GM21528 (cell line): ENCODE measurements around the gene NCOA5.
"Not testable (repeated sequence)": the region's sequence is repeated elsewhere in the genome, so short reads cannot be mapped to it uniquely, and the experiment has no call there.

Source experiments
- ATAC-seq: cut with Tn5 transposase; IDR thresholded peaks from one replicate; pipeline ENCODE4 v1.9.1; 2021; ENCODE audit warnings: mild to moderate bottlenecking, moderate library complexity; ENCODE audit not compliant: unreplicated experiment, low FRiP score

The NCOA5 gene

DNA sequence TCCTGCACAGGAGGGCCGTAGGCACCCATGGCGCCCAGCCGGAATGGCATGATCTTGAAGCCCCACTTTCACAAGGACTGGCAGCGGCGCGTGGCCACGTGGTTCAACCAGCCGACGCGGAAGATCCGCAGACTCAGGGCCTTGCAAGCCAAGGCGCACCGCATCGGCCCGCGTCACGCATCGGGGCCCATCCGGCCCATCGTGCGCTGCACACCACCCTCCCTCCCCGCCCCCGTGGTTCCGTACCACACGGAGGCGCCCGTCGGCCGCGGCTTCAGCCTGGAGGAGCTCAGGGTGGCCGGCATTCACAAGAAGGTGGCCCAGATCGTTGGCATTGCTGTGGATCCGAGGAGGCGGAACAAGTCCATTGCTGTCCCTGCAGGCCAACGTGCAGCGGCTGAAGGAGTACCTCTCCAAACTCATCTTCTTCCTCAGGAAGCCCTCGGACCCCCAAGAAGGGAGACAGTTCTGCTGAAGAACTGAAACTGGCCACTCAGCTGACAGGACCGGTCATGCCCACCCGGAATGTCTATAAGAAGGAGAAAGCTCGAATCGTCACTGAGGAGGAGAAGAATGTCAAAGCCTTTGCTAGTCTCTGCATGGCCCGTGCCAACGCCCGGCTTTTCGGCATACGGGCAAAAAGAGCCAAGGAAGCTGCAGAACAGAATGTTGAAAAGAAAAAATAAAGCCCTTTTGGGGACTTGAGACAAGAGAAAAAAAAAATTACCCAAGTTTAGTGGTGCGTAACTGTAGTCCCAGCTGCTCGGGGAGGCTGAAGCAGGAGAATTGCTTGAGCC lies 9.9 kb upstream of the NCOA5 start:
- ATAC-seq, result no peak

DNA sequence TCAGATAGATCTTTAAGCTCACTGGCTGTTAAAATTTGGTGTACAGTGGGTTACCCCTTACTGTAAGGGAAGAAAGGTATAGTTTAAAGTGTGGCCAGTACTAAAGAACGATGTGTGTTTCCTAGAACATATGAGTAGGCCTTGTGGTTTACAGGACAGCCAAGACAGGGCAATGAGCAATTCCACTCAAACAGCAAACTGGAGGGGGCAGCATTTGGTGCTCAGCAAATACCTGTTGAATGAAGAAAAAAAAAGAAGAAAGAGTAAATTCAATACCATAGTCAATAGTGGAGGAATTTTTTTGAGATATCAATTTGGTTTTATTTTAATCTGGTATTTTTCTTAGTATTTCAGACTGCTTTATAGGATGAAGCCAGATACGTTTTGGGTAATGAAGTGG lies 3.8 kb upstream of the NCOA5 start:
- ATAC-seq, result no peak

DNA sequence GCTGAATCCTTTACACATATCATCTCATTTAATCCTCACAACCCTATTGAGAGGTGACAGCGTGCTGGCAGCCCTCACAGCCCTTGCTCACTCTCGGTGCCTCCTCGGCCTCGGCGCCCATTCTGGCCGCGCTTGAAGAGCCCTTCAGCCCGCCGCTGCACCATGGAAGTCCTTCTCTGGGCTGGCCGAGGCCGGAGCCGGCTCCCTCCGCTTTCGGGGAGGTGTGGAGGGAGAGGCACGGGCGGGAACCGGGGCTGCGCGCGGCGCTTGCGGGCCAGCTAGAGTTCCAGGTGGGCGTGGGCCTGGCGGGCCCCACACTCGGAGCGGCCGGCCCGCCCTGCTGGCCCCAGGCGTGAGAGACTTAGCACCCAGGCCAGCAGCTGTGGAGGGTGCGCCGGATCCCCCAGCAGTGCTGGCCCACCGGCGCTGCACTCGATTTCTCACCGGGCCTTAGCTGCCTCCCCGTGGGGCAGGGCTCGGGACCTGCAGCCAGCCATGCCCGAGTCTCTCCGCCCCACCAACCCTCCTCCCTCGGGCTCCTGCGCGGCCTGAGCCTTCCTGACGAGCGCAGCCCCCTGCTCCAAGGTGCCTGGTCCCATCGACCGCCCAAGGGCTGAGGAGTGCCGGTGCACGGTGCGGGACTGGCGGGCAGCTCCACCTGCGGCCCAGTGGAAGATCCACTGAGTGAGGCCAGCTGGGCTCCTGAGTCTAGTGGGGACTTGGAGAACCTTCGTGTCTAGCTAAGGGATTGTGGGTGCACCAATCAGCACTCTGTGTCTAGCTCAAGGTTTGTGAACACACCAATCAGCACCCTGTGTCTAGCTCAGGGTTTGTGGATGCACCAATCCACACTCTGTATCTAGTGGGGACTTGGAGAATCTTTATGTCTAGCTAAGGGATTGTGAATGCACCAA lies 2.1 kb upstream of the NCOA5 start:
- not testable (repeated sequence) for ATAC-seq

DNA sequence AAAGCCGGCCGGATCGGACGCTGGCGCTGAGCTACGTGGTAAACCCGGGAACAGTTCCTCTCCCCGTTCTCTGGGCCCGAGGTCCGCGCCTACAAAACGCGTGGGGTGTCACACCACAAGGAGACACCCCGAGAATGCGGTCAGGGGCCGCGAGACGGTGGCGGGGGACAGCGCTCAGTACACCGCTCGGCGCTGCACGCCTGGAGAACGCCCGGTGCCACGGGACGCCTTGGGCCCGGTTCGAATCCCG lies 670 bp downstream of the NCOA5 start:
- peak; percentile 42 for ATAC-seq

DNA sequence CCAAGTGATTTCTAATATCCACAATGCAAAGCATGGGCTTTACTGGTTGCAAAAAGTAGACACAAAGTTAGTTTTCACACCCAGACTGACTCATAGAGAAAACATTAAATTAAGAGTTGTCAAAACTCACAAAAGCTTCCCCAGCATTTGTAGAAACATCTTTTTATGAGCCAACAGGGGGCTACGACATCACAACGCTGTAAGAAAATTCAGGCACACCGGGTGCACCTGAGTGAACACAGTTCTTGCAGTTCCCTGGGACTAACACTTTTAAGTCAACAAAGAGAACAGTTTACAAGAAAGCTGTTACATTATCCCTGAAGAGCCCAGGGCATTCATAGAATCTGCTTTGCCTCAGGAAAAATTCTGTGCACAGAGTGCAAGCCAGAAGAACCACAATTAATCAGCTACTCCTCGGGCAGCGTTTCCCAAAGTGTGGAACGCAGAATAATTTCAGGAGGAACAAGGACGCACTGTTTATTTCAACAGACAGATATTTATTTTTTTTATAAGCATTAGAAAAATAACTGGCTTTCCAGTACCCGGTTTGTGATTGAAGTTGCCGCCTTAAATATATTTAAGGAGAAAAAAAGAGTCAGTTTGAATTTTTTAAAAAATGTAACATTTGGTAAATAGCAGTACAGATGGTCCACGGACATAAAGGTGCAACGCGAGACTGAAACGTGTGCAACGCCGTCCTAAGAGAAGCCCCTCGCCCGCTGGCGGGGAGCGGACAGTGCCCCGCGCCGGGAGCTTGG lies 1.2 kb downstream of the NCOA5 start:
- ATAC-seq, result no peak

DNA sequence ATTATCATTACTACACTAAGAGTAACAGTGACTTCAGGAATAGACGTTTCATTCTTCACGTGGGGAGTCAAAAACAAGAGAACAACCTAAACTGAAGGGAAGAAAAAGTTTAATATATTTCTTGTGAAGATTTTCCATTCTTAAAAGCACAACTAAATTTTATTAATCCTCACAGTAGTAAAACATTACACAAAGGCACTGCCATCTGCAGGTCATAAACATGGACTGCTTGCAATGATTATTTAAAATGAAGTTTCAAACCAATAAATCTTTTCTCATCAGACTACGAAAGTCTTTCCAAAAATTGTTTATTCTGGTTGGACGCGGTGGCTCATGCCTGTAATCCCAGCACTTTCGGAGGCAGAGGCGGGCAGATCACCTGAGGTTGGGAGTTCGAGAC lies 2.6 kb downstream of the NCOA5 start:
- ATAC-seq, result no peak

DNA sequence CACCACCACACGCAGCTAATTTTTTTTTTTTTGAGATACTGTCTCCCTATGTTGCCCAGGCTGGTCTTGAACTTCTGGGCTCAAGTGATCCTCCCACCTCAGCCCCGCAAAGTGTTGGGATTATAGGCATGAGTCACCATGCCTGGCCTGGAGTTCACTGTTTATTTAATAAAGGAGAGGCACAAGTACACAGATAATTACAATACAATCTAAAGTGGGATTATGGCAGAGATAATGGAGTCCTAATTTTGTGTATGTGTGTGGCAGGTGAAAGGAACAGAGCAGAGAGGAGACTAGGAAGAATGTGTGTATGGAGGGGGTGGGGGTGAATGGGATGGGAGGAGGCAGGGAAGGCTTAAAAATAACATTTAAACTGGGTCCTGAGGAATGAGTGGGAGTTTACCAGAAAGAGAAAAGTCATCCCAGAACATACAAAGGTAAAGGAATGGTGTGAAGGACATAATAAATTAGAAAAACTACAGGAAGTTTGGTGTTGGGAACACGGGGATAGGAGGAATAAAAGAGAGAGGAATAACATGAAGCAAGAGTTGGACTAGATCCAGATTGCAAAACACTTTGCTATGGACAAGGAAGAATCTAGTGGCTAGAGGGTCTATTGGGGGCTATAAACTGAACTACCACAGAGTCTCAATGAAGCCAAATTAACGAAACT lies 4.4 kb downstream of the NCOA5 start:
- no peak for ATAC-seq

DNA sequence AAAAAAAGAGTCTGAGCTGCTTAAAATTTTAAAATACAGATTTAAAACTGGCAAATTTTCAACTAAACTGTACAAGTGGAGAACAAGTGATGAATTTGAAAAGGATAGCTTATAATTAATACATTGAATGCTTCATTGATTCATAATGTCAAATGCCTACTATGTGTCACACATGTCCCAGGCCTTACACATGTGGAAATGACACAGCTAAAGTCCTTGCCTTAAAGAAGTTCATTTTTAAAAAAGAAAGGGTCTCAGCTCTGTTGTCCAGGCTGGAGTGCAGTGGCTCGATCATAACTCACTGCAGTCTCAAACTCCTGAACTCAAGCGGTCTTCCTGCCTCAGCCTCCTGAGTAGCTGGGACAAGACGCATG lies 5.0 kb downstream of the NCOA5 start:
- ATAC-seq, result no peak

DNA sequence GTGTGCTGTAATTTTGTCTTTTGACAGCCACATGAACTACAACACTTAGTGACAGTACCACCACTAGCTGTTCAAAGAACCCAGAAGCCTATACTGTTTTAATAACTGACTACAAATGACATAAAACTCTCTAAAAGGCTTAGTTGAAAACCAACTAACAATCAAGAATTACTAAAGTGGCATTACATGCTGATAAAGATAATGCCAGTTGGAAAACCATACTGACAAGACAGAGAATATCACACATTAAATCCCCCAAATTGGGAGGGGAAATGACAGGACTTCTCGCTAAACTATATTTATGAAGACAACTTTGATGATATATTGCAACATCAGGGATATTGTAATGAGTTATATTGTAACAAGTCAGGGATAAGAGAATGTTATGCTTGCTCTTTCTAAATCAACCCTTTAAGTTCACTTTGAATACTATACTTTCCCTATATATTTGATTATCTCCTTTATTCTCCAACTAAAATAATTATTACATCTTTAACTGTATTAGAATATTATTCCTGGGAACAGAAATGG lies 6.2 kb downstream of the NCOA5 start:
- no peak for ATAC-seq

DNA sequence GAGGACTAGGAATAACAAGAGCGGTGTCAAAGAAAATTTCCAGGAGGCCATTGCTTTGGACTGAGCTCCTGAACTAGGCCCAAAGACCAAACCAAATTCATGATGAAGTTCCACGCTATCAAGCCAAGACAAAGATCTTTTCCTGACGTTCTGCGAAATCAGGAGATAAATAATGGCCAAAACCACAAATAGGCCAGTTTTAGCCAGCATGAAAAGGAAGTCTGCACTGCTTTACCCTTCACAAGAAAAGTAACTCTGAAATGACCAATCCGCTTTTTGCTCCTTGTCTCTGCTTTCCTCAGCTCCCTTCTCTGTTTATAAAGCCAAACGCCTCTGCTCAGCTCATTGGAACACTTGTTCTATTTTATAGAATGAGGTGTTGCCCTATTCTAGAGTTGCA lies 6.7 kb downstream of the NCOA5 start:
- no peak for ATAC-seq

DNA sequence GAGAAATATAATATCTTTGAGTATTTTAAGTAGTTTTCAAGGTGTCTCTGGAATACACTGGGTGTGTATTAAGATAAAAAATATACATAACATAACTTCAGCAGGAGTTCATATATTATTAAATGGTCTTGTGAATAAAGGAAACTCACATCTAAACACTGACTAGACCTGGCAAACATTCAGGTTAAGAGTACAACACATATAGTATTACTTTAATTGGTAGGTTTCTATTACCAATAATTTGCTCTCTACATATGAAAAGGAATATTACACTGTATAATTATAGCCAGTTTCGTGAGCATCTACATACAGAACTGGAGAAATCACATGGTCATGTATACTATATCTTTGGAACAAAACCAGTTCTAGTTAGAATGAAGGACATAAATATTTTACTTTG lies 8.7 kb downstream of the NCOA5 start:
- ATAC-seq, result no peak

DNA sequence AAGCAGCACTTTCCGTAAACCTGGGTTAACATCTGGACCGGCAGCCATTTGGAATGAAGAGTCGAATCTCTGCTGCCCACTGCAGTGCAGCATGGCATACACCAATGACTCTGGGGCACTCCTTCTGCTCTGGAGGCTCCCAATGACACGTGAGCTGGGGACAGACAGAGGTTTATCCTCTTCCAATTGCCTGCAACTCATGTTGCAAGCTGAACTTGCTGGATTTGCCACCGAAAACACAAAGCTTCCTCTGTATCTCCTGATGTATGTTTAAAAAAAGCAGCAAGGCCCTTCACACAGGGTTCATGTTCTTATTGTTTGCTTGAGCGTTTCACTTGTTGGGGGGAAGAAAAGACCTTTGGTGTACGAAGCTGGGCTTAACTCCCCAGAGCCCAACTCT lies 10.8 kb downstream of the NCOA5 start:
- no peak for ATAC-seq

DNA sequence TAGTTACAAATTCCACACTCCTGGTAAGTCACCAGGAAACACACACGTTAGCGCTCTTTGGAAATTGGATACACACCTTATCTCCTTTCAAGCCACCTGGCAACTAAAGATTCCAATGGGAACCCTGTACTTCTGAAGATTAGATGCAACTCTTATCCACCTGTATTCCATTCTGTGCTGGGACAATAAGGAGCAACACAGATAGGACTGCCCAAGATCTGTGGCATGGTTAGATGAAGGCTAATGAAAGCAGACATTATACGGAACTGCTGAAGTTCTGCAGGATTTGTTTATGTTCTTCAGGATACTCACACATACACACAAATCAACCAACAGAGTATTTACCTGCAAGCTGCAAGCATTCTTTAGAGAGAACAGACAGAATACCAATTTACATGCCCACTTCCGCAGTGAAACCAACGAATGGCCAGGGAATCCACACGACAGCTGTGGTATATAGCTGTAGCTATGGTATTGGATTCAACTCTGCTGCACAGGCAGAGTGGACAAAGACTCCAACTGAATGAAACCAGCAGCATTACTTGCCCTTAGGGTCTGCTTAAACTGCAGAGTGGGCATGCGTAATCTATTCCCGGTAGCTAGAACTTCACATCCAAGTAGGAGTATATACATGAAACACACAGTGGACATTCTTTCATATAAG lies 12.0 kb downstream of the NCOA5 start:
- ATAC-seq, result no peak

DNA sequence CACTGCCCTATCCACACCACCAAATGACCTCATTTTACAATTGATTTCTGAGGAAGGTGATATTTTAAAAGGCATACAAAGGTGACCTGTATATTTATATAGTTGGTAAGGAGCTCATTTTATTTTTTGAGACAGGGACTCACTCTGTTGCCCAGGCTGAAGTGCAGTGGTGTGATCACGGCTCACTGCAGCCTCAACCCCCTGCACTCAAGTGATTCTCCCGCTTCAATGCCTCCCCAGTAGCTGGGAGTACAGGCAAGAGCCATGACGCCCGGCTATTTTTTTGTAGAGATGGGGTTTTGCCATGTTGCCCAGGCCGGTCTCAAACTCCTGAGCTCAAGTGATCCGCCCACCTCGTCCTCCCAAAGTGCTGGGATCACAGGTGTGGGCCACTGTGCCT lies 13.0 kb downstream of the NCOA5 start:
- ATAC-seq, result no peak

DNA sequence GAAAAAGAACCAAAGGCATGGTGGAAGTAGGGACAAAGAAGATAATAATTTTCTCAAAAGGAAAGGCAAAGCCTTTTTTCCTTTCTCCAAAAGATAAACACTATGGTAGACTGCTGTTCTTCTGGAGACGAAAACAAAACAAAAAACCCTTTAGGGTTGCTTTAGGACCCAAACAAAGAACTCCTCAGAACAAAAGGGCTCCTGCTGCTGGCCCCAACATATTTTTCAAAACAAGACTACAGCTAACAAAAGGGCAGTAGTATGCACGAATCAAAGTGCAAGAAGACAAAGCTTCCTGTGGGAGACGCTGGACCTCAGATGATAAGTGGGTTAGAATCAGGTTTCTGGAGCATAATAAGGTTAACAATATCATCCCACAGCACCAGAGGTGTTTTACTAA lies 15.8 kb downstream of the NCOA5 start:
- ATAC-seq, result no peak

DNA sequence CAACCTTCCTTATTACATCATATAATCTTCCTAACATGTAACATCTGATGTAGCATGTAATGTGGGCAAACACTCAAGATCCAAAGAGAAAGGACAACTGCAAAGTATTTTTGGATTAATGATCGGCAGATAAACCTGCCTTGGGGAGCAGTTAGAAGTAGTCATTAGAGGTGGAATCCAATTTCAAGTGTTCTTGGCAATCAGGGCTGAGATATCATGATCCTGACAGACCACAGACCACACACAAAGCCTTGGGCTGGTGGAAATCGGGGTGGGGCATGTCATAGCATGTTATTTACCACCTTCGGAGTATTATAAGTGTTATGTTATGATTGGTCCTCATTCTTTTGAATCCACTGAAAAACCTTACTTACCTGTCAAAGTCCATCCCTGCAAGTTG lies 16.3 kb downstream of the NCOA5 start:
- no peak for ATAC-seq

DNA sequence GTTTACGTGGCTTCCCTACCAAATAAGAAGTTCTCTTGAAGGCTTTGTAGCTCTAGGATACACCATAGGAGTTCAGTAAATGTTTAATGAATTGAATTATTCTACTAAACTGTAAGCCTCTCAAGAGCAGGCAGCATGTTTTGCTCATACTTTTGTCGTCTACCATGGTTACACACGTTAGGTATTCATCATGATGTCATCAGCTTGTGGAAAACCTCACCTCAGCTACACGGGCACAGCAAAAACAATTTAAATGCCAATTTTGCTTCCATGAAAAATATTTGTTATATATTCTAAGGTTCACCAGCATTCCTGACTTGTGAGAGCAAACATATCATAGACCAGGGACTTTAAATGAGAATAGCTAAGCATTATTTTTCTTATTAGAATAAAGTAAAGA lies 16.7 kb downstream of the NCOA5 start:
- no peak for ATAC-seq

DNA sequence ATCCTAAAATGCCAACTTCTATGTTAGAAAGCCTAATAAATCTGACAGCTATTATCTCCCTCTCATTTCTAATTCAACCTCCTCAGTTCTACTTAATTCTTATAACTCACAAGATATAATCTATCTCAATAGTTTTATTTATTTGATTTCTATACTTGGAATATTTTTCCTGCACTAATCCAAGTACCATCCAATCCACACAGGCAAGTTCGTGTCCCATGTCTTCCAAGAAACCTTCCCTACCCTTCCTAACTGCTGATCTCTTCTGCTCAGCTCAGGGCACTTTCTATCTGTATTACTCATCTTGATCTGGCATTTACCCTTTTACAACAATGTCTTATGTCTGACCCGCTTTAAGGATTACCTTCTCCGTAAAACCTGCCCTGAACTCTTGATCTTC lies 18.2 kb downstream of the NCOA5 start:
- ATAC-seq, result no peak

DNA sequence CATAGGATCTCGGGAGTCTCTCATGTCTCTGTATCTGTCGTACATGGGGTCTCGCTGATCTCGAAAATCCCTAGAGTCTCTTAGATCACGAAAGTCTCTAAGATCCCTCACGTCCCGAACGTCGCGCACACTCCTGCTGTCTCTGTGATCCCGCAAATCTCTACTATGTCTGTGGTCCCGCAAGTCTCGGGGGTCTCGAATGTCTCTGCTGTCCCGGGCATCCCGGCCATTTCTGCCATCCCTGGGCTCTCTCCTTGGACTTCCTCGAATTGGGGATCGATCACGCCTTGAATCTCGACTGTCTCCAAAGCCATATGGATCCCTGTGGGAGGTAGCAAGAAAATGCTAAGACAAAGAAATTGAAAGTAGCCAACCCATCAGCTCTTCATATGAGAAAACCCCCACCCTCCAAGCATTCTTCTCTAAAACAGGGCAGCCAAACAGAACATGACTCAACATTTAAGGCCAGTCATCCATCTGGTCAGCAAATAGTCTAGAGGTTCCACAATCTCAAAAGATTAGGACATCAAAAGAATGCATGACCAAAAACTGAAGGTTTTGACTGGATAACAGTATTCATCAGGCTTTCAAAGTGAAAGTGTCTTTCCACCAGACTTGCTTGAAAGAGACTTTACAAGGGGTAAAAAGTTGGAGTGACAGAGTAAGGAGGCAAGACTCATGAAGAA lies 19.4 kb downstream of the NCOA5 start:
- no peak for ATAC-seq

DNA sequence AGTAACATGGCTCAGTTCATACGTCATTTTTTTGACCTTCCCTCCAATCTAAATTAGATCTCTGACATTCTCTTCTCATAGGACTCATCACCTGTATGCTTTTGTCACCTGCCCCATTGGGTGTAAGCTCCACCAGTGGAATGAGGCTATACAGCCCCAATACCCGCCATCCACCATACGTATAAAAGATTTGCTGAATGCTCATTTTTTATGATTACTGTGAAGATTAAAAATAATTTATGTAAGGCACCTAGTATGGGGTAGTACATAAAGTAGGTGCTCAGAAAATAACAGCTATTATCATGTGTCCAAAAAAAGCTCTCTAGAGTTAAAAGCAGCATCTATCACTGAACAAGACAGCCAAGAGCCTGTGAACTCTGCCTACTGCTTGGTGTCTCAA lies 24.1 kb downstream of the NCOA5 start:
- ATAC-seq, result no peak
